Raji (cell line): Measurements from ENCODE around the gene SDC3.

Experiments used
- POLR2A ChIP-seq: IDR thresholded peaks from 2 replicates; pipeline ENCODE4 v1.6.1; 2011; ENCODE audit warnings: low read depth, low read length, control low read depth; ENCODE audit not compliant: insufficient read depth

SDC3 gene

GRCh38 chr1:30822966-30823581 lies 85.5 kb downstream of the SDC3 start:
- no peak for TF ChIP-seq POLR2A

- TF ChIP-seq POLR2A, result no peak
These were observed 86.6 kb downstream of the SDC3 start for GRCh38 chr1:30822006-30822405.

GRCh38 chr1:30820299-30820698 lies 88.3 kb downstream of the SDC3 start:
- TF ChIP-seq POLR2A, result no peak
